ENCODE data around the gene ITGB2. TPM values are rescaled to one million over a fixed set of nuclear protein-coding genes. Genes with fewer than 3 reads are reported as not detected.

ITGB2 gene
- total RNA-seq, 1 experiment from 2014 or later = 24.8 TPM

DNA sequence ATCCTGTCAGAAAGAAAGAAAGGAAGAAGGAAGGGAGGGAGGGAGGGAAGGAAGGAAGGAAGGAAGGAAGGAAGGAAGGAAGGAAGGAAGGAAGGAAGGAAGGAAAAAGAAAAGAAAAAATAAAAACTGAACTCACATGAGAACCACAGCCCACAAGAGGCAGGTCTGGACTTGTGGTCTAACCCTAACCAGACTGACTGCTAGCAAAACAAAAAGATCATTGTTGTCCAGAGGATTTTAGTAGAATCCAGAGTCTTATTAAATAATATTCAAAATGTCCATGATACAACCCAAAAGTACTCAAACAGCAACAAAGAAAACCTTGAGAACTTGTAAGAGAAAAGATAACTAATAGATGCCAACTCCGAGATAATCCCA, 4.7 kb upstream of the ITGB2 start:
- no peaks in the 10 kb centered on the region for H3K27me3 Mint-ChIP-seq (ENCODE audit: insufficient read depth, unreplicated experiment)

GRCh38 chr21:44924606-44925377, 4.1 kb upstream of the ITGB2 start:
- CTCF ChIA-PET = interaction anchor here (0.5 to 1.1 kb wide), 2 partner anchors 8 to 205 kb away, joined by 3 to 4 read pairs; no protein-coding TSS in a partner anchor
- peak; percentile 58 for DNase-seq (ENCODE audit: unreplicated experiment)
- H3K4me1 Mint-ChIP-seq (ENCODE audit: insufficient read depth, unreplicated experiment) = peaks cover 58% of the 10 kb centered on the region
- H3K27me3 Mint-ChIP-seq (ENCODE audit: insufficient read depth, unreplicated experiment) = no peaks in the 10 kb centered on the region
- H3K4me3 Mint-ChIP-seq (ENCODE audit: unreplicated experiment) = peak overlapping the region; percentile 22
- POLR2A ChIA-PET = interaction anchor here (0.9 to 4.3 kb wide), 4 partner anchors 7 to 55 kb away, joined by 4 to 26 read pairs (median 12); partner anchors contain the start of gene SLX9
- TF ChIP-seq, protein P1, sequence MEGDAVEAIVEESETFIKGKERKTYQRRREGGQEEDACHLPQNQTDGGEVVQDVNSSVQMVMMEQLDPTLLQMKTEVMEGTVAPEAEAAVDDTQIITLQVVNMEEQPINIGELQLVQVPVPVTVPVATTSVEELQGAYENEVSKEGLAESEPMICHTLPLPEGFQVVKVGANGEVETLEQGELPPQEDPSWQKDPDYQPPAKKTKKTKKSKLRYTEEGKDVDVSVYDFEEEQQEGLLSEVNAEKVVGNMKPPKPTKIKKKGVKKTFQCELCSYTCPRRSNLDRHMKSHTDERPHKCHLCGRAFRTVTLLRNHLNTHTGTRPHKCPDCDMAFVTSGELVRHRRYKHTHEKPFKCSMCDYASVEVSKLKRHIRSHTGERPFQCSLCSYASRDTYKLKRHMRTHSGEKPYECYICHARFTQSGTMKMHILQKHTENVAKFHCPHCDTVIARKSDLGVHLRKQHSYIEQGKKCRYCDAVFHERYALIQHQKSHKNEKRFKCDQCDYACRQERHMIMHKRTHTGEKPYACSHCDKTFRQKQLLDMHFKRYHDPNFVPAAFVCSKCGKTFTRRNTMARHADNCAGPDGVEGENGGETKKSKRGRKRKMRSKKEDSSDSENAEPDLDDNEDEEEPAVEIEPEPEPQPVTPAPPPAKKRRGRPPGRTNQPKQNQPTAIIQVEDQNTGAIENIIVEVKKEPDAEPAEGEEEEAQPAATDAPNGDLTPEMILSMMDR (IDR thresholded peaks at IDR 0.05; ENCODE audit: unreplicated experiment) = no peak
- H3K27ac Mint-ChIP-seq (ENCODE audit: low read depth, unreplicated experiment) = peak overlapping the region; percentile 81
- intact Hi-C loops (cut with micrococcal nuclease) = loop anchor here (5.0 kb wide), 2 partner anchors 107 to 412 kb away; partner anchors contain the start of gene SUMO3
- H3K9me3 Mint-ChIP-seq (ENCODE audit: unreplicated experiment) = no peaks in the 10 kb centered on the region
- peaks cover 13% of the 10 kb centered on the region for H3K36me3 Mint-ChIP-seq (ENCODE audit: insufficient read depth, unreplicated experiment)
- BruUV-seq (replicated peaks) = no TSS peak

More for the DNA sequence above, 4.7 kb upstream of the ITGB2 start:
- H3K36me3 Mint-ChIP-seq (ENCODE audit: insufficient read depth, unreplicated experiment) = peaks cover 13% of the 10 kb centered on the region
- CTCF ChIA-PET = interaction anchor here (1.1 to 4.1 kb wide), 2 partner anchors 8 to 125 kb away, joined by 4 to 26 read pairs; partner anchors contain the start of gene UBE2G2
- TF ChIP-seq, protein P1 (IDR thresholded peaks at IDR 0.05; ENCODE audit: unreplicated experiment) = no peak
- peak overlapping the region; percentile 22 for H3K4me3 Mint-ChIP-seq (ENCODE audit: unreplicated experiment)
- no TSS peak for BruUV-seq (replicated peaks)
- intact Hi-C loops (cut with micrococcal nuclease) = loop anchor here (5.0 kb wide), 2 partner anchors 108 to 413 kb away; partner anchors contain the start of gene SUMO3
- no peak for DNase-seq (ENCODE audit: unreplicated experiment)
- peak overlapping the region; percentile 81 for H3K27ac Mint-ChIP-seq (ENCODE audit: low read depth, unreplicated experiment)
- POLR2A ChIA-PET = interaction anchor here (0.9 to 4.3 kb wide), 8 partner anchors 7 to 56 kb away, joined by 3 to 26 read pairs (median 4); partner anchors contain the start of gene SLX9
- H3K4me1 Mint-ChIP-seq (ENCODE audit: insufficient read depth, unreplicated experiment) = peaks cover 64% of the 10 kb centered on the region
- no peaks in the 10 kb centered on the region for H3K9me3 Mint-ChIP-seq (ENCODE audit: unreplicated experiment)

GRCh38 chr21:44923480-44924084, 2.9 kb upstream of the ITGB2 start:
- TF ChIP-seq, protein P1 (IDR thresholded peaks at IDR 0.05; ENCODE audit: unreplicated experiment) = no peak
- H3K36me3 Mint-ChIP-seq (ENCODE audit: insufficient read depth, unreplicated experiment) = peaks cover 7% of the 10 kb centered on the region
- no peak for DNase-seq (ENCODE audit: unreplicated experiment)
- H3K4me1 Mint-ChIP-seq (ENCODE audit: insufficient read depth, unreplicated experiment) = peaks cover 46% of the 10 kb centered on the region
- POLR2A ChIA-PET = no interaction called here
- no peaks in the 10 kb centered on the region for H3K9me3 Mint-ChIP-seq (ENCODE audit: unreplicated experiment)
- H3K4me3 Mint-ChIP-seq (ENCODE audit: unreplicated experiment) = no peak overlapping the region
- H3K27ac Mint-ChIP-seq (ENCODE audit: low read depth, unreplicated experiment) = peak overlapping the region; percentile 30
- CTCF ChIA-PET = no interaction called here
- intact Hi-C loops (cut with micrococcal nuclease) = no loop called here
- no peaks in the 10 kb centered on the region for H3K27me3 Mint-ChIP-seq (ENCODE audit: insufficient read depth, unreplicated experiment)
- no TSS peak for BruUV-seq (replicated peaks)

GRCh38 chr21:44921928-44922327, 1.2 kb upstream of the ITGB2 start:
- POLR2A ChIA-PET = no interaction called here
- DNase-seq (ENCODE audit: unreplicated experiment) = no peak
- H3K36me3 Mint-ChIP-seq (ENCODE audit: insufficient read depth, unreplicated experiment) = peaks cover 7% of the 10 kb centered on the region
- H3K4me1 Mint-ChIP-seq (ENCODE audit: insufficient read depth, unreplicated experiment) = peaks cover 34% of the 10 kb centered on the region
- H3K27me3 Mint-ChIP-seq (ENCODE audit: insufficient read depth, unreplicated experiment) = no peaks in the 10 kb centered on the region
- intact Hi-C loops (cut with micrococcal nuclease) = no loop called here
- H3K9me3 Mint-ChIP-seq (ENCODE audit: unreplicated experiment) = no peaks in the 10 kb centered on the region
- TF ChIP-seq, protein P1 (IDR thresholded peaks at IDR 0.05; ENCODE audit: unreplicated experiment) = no peak
- no peak overlapping the region for H3K4me3 Mint-ChIP-seq (ENCODE audit: unreplicated experiment)
- CTCF ChIA-PET = no interaction called here
- BruUV-seq (replicated peaks) = no TSS peak
- no peak overlapping the region for H3K27ac Mint-ChIP-seq (ENCODE audit: low read depth, unreplicated experiment)

All from MCF 10A (cell line).